Pons (tissue), 1 donor: ENCODE results near the gene SNX10.
"Not testable (repeated sequence)": the region's sequence is repeated elsewhere in the genome, so short reads cannot be mapped to it uniquely, and the experiment has no call there.

Experiments
- DNase-seq: peaks from one replicate; pipeline ENCODE4 v3.0.0-alpha.2; 2016; ENCODE audit warnings: low spot score

Gene SNX10

GRCh38 chr7:26291699-26292538, at the start of gene SNX10:
Gene SNX10 (plus strand): TSS chr7:26291862. CDS start chr7:26346443, 54,581 bp downstream.
- no peak for DNase-seq

GRCh38 chr7:26245150-26245549, 46.5 kb upstream of the SNX10 start:
- no peak for DNase-seq

GRCh38 chr7:26250239-26250638, 41.4 kb upstream of the SNX10 start:
- no peak for DNase-seq

GRCh38 chr7:26261866-26262265, 29.8 kb upstream of the SNX10 start:
- DNase-seq, result not testable (repeated sequence)

- no peak for DNase-seq
Observed at GRCh38 chr7:26265065-26265464, 26.6 kb upstream of the SNX10 start.

- DNase-seq, result no peak
Observed at GRCh38 chr7:26265499-26266075, 26.1 kb upstream of the SNX10 start.

GRCh38 chr7:26267601-26268166, 24.0 kb upstream of the SNX10 start:
- no peak for DNase-seq

- DNase-seq, result no peak
Observed at GRCh38 chr7:26275213-26275612, 16.4 kb upstream of the SNX10 start.

- no peak for DNase-seq
Observed at GRCh38 chr7:26278770-26279169, 12.9 kb upstream of the SNX10 start.

GRCh38 chr7:26279405-26279804, 12.3 kb upstream of the SNX10 start:
- DNase-seq, result peak; percentile 42

GRCh38 chr7:26280097-26280496, 11.6 kb upstream of the SNX10 start:
- DNase-seq, result no peak

GRCh38 chr7:26280723-26281122, 10.9 kb upstream of the SNX10 start:
- no peak for DNase-seq

GRCh38 chr7:26284477-26284876, 7.2 kb upstream of the SNX10 start:
- DNase-seq, result no peak

GRCh38 chr7:26284995-26285632, 6.5 kb upstream of the SNX10 start:
- DNase-seq, result no peak

GRCh38 chr7:26286157-26286556, 5.5 kb upstream of the SNX10 start:
- no peak for DNase-seq

GRCh38 chr7:26288126-26288525, 3.5 kb upstream of the SNX10 start:
- not testable (repeated sequence) for DNase-seq

- no peak for DNase-seq
Observed at GRCh38 chr7:26291251-26291650, 411 bp upstream of the SNX10 start.

- no peak for DNase-seq
Observed at GRCh38 chr7:26292768-26293560, 1.3 kb downstream of the SNX10 start.

- peak; percentile 58 for DNase-seq
Observed at GRCh38 chr7:26293569-26294308, 2.1 kb downstream of the SNX10 start.

- no peak for DNase-seq
Observed at GRCh38 chr7:26295015-26295414, 3.4 kb downstream of the SNX10 start.

- DNase-seq, result no peak
Observed at GRCh38 chr7:26295586-26295985, 3.9 kb downstream of the SNX10 start.
